Lung (tissue), 12 donors: ENCODE measurements around the gene APOA4. TPM values are rescaled to one million over a fixed set of nuclear protein-coding genes. Genes with fewer than 3 reads are reported as not detected.

Source experiments
- ATAC-seq: fragments of 200-7000 bp; cut with Tn5 transposase; one replicate; pipeline ENCODE4 v1.9.1; 2020; ENCODE audit warnings: moderate number of reproducible peaks; ENCODE audit not compliant: insufficient read depth, low FRiP score
- DNase-seq, 3 donors: peaks; one replicate each; pipeline ENCODE4 v3.0.0-alpha.2; 2013 to 2017
- H3K27ac ChIP-seq, 2 donors: one replicate each; pipeline ENCODE4 v1.5.1; 2013; ENCODE audit warnings: mild to moderate bottlenecking in 2 of 2, moderate library complexity in 2 of 2, control low read depth in 1 of 2, inconsistent platforms in 1 of 2, low read depth in 1 of 2, low read length in 1 of 2
- H3K27me3 ChIP-seq, 3 donors: one replicate each; pipeline ENCODE4 v1.5.1; 2013; ENCODE audit warnings: low read length in 2 of 3; ENCODE audit not compliant: control insufficient read depth in 3 of 3, insufficient read depth in 3 of 3
- H3K36me3 ChIP-seq, 4 donors: one replicate each; pipeline ENCODE4 v1.5.1; 2013; ENCODE audit warnings: low read length in 4 of 4, mild to moderate bottlenecking in 1 of 4, moderate library complexity in 1 of 4; ENCODE audit not compliant: control insufficient read depth in 4 of 4, insufficient read depth in 4 of 4
- H3K4me1 ChIP-seq, 5 donors: one replicate each; pipeline ENCODE4 v1.5.1; 2013; ENCODE audit warnings: low read length in 5 of 5, mild to moderate bottlenecking in 2 of 5, moderate library complexity in 1 of 5; ENCODE audit not compliant: control insufficient read depth in 5 of 5, insufficient read depth in 5 of 5
- H3K4me3 ChIP-seq: one replicate; pipeline ENCODE4 v1.5.1; 2013; ENCODE audit warnings: mild to moderate bottlenecking, control low read depth, moderate library complexity
- H3K9ac ChIP-seq, 2 donors: one replicate each; pipeline ENCODE4 v1.5.1; 2013; ENCODE audit warnings: low read length in 2 of 2, control low read depth in 1 of 2; ENCODE audit not compliant: insufficient read depth in 1 of 2
- H3K9me3 ChIP-seq, 4 donors: one replicate each; pipeline ENCODE4 v1.5.1; 2013; ENCODE audit warnings: low read length in 3 of 4, mild to moderate bottlenecking in 1 of 4, moderate library complexity in 1 of 4; ENCODE audit not compliant: control insufficient read depth in 4 of 4, insufficient read depth in 3 of 4
- WGBS, 2 donors: extraction: QIAGEN DNeasy Blood & Tissue Kit; methylation state at CpG; one replicate each; pipeline ENCODE4 v1.1.7; 2013; 5-methylcytosine and 5-hydroxymethylcytosine counted together
- polyA plus RNA-seq, 2 donors: library from polyadenylated mRNA; stranded (reverse); fragments of 200-250 nt; gene quantifications; one replicate each; pipeline ENCODE4 v1.2.1, GENCODE V29; 2013
- total RNA-seq, 2 donors: library from RNA; depleted of rRNA in 1 of 2; stranded (reverse); fragments of >200 nt in 1 of 2; gene quantifications; one replicate each; pipeline ENCODE4 v1.2.1, GENCODE V29; 2014 to 2021
- TF ChIP-seq, protein P1 (sequence below): IDR thresholded peaks from 2 replicates; pipeline ENCODE4 v1.5.1; 2012; ENCODE audit warnings: mild to moderate bottlenecking; ENCODE audit errors: control extremely low read depth, extremely low read depth
- donor health status: control.
- donor health status: control.
- donor health status: Bipolar disorder and iron deficiency.
- donor health status: healthy.
- donor health status: DM: yes; HTN: yes; CAD: no.

The APOA4 gene
- total and polyA plus RNA-seq, 4 donors: 0.06 TPM; not detected in 3

DNA sequence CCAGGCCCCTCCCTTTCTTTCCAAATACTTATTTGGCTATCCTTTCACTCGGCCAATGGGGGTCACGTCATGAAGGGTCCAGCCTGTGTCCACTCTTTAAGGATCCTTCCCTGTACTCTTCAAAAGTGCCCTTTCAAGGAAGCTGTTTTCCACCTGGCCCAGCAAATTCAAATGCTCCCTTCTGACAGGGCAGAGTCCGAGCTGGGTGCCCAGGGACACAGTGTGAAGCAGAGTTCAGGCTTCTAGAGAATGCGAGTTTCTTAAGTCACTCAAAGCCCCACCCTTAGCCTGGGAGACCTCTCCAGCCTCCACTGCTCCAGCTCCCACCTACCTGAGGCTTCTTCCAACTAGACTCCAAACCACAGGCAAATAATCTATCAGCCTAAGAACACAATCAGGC is 19.8 kb upstream of the APOA4 start:
- Histone ChIP-seq H3K4me3 (no peak overlapping the region), H3K4me1 (peaks cover 0 to 22% (median 0%) of the 10 kb centered on the region in 5 donors), H3K9me3 (no peaks in the 10 kb centered on the region), H3K9ac (no peak overlapping the region), H3K36me3 (peaks cover 16 to 29% (median 28%) of the 10 kb centered on the region in 4 donors), H3K27me3 (no peaks in the 10 kb centered on the region), H3K27ac (no peak overlapping the region)
- DNase-seq (no peak), ATAC-seq (no peak)
- WGBS, 2 donors: 79 to 84% methylated on average over 4 of the region's 4 CpGs
- TF ChIP-seq, protein P1, sequence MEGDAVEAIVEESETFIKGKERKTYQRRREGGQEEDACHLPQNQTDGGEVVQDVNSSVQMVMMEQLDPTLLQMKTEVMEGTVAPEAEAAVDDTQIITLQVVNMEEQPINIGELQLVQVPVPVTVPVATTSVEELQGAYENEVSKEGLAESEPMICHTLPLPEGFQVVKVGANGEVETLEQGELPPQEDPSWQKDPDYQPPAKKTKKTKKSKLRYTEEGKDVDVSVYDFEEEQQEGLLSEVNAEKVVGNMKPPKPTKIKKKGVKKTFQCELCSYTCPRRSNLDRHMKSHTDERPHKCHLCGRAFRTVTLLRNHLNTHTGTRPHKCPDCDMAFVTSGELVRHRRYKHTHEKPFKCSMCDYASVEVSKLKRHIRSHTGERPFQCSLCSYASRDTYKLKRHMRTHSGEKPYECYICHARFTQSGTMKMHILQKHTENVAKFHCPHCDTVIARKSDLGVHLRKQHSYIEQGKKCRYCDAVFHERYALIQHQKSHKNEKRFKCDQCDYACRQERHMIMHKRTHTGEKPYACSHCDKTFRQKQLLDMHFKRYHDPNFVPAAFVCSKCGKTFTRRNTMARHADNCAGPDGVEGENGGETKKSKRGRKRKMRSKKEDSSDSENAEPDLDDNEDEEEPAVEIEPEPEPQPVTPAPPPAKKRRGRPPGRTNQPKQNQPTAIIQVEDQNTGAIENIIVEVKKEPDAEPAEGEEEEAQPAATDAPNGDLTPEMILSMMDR: no peak

- Histone ChIP-seq H3K27me3 (no peaks in the 10 kb centered on the region), H3K4me3 (no peak overlapping the region), H3K4me1 (peaks cover 0 to 30% (median 0%) of the 10 kb centered on the region in 5 donors), H3K36me3 (peaks cover 15 to 23% (median 21%) of the 10 kb centered on the region in 4 donors), H3K9me3 (no peaks in the 10 kb centered on the region), H3K27ac (no peak overlapping the region), H3K9ac (no peak overlapping the region)
- ATAC-seq: no peak
- TF ChIP-seq, protein P1: no peak
- WGBS, 2 donors: 97 to 98% methylated on average over 4 of the region's 4 CpGs
- no peak for DNase-seq
Observed at GRCh38 chr11:116842117-116842516, 19.0 kb upstream of the APOA4 start.

DNA sequence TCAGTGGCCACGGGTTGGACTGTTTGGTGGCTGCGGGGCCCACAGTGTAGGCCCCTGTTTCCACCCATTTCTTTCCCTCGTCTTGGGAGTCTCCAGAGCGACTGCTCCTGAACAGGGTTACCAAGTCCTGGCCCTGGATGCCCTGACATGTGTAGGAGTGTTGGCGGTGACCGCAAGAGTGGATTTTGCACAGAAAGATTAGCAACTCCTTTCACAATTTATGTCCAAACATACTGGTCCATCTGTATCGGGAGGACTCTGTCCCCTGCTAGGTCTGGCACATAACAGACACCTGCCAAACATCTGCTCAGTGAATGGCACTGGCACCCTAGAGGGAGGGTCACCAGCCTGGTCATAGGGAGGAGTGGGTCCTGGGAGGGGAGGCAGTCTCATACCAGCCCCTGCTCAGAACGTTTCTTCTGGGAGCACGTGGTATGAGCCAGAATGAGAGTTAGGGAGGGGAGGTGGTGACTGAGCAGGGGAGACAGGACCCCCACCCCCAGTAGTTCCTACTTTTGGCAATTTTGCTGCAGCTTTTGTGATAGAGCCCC is 17.7 kb upstream of the APOA4 start:
- 78 to 81% methylated on average over 9 of the region's 9 CpGs for WGBS, 2 donors
- ATAC-seq: no peak
- TF ChIP-seq, protein P1: no peak
- H3K27ac ChIP-seq: no peak overlapping the region
- H3K9me3 ChIP-seq: no peaks in the 10 kb centered on the region
- peaks cover 0 to 42% (median 4%) of the 10 kb centered on the region in 5 donors for H3K4me1 ChIP-seq
- H3K27me3 ChIP-seq: no peaks in the 10 kb centered on the region
- DNase-seq: no peak
- no peak overlapping the region for H3K4me3 ChIP-seq
- peaks cover 6 to 14% (median 10%) of the 10 kb centered on the region in 4 donors for H3K36me3 ChIP-seq
- no peak overlapping the region for H3K9ac ChIP-seq

- ATAC-seq (no peak), DNase-seq (peak; percentile 68 to 86 (median 79))
- Histone ChIP-seq H3K4me1 (peaks cover 0 to 45% (median 6%) of the 10 kb centered on the region in 5 donors), H3K27ac (no peak overlapping the region), H3K9me3 (no peaks in the 10 kb centered on the region), H3K27me3 (no peaks in the 10 kb centered on the region), H3K4me3 (no peak overlapping the region), H3K36me3 (peaks cover 4 to 11% (median 9%) of the 10 kb centered on the region in 4 donors), H3K9ac (no peak overlapping the region)
- TF ChIP-seq, protein P1: no peak
- 61 to 65% methylated on average over 6 of the region's 6 CpGs for whole genome bisulfite sequencing, 2 donors
Observed at GRCh38 chr11:116840224-116840745, 17.2 kb upstream of the APOA4 start.
